CD4-positive, alpha-beta T cell treated with Interleukin-6 for 4 hours (primary cell): ENCODE results near the gene CEP128.

Experiments used
- DNase-seq: peaks from one replicate; pipeline ENCODE4 v3.0.0-alpha.2; 2020; ENCODE audit warnings: mixed read lengths

CEP128 gene

GRCh38 chr14:80602946-80603345 is 338.6 kb downstream of the CEP128 start:
- no peak for DNase-seq

- no peak for DNase-seq
Observed at GRCh38 chr14:80587096-80587724, 354.3 kb downstream of the CEP128 start.

- DNase-seq = no peak
Observed at GRCh38 chr14:80586131-80586530, 355.4 kb downstream of the CEP128 start.

GRCh38 chr14:80585506-80585835 is 356.1 kb downstream of the CEP128 start:
- DNase-seq = no peak

- DNase-seq = no peak
Observed at GRCh38 chr14:80584744-80585505, 356.6 kb downstream of the CEP128 start.

GRCh38 chr14:80577599-80577998 is 363.9 kb downstream of the CEP128 start:
- no peak for DNase-seq

GRCh38 chr14:80576401-80576800 is 365.1 kb downstream of the CEP128 start:
- DNase-seq = no peak

- DNase-seq = no peak
Observed at GRCh38 chr14:80575763-80576162, 365.8 kb downstream of the CEP128 start.

- DNase-seq = no peak
Observed at GRCh38 chr14:80572666-80573065, 368.9 kb downstream of the CEP128 start.

- no peak for DNase-seq
Observed at GRCh38 chr14:80570930-80571298, 370.6 kb downstream of the CEP128 start.

- no peak for DNase-seq
Observed at GRCh38 chr14:80567905-80568536, 373.5 kb downstream of the CEP128 start.

GRCh38 chr14:80565001-80565400 is 376.5 kb downstream of the CEP128 start:
- no peak for DNase-seq

GRCh38 chr14:80564051-80564450 is 377.5 kb downstream of the CEP128 start:
- DNase-seq = no peak

- no peak for DNase-seq
Observed at GRCh38 chr14:80560800-80561657, 380.5 kb downstream of the CEP128 start.

- DNase-seq = no peak
Observed at GRCh38 chr14:80554139-80554538, 387.4 kb downstream of the CEP128 start.

- no peak for DNase-seq
Observed at GRCh38 chr14:80549141-80549540, 392.4 kb downstream of the CEP128 start.

- no peak for DNase-seq
Observed at GRCh38 chr14:80545935-80546854, 395.3 kb downstream of the CEP128 start.

GRCh38 chr14:80544366-80544765 is 397.2 kb downstream of the CEP128 start:
- no peak for DNase-seq

GRCh38 chr14:80543211-80543610 is 398.3 kb downstream of the CEP128 start:
- no peak for DNase-seq

GRCh38 chr14:80538633-80539375 is 402.7 kb downstream of the CEP128 start:
- no peak for DNase-seq

GRCh38 chr14:80537626-80538025 is 403.9 kb downstream of the CEP128 start:
- DNase-seq = no peak
